ENCODE results near the gene RIPPLY3.

GRCh38 chr21:37036177-37036576 is 29.7 kb downstream of the RIPPLY3 start:
- TF ChIP-seq, protein P1, sequence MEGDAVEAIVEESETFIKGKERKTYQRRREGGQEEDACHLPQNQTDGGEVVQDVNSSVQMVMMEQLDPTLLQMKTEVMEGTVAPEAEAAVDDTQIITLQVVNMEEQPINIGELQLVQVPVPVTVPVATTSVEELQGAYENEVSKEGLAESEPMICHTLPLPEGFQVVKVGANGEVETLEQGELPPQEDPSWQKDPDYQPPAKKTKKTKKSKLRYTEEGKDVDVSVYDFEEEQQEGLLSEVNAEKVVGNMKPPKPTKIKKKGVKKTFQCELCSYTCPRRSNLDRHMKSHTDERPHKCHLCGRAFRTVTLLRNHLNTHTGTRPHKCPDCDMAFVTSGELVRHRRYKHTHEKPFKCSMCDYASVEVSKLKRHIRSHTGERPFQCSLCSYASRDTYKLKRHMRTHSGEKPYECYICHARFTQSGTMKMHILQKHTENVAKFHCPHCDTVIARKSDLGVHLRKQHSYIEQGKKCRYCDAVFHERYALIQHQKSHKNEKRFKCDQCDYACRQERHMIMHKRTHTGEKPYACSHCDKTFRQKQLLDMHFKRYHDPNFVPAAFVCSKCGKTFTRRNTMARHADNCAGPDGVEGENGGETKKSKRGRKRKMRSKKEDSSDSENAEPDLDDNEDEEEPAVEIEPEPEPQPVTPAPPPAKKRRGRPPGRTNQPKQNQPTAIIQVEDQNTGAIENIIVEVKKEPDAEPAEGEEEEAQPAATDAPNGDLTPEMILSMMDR (IDR thresholded peaks at IDR 0.05; ENCODE audit: extremely low read depth in 1 of 2, insufficient read depth in 1 of 2, low read depth in 1 of 2, low read length in 2 of 2) = no peak
- TF ChIP-seq EZH2 (IDR thresholded peaks at IDR 0.05; ENCODE audit: borderline replicate concordance, low read depth, low read length, severe bottlenecking) (no peak), POLR2AphosphoS5 (IDR thresholded peaks at IDR 0.05; ENCODE audit: insufficient read depth, low read depth, low read length) (no peak), MAX (IDR thresholded peaks at IDR 0.05; ENCODE audit: insufficient read depth, insufficient read length) (no peak), FOS (IDR thresholded peaks at IDR 0.05; ENCODE audit: borderline replicate concordance, insufficient read depth, low read length) (no peak), POLR2A (IDR thresholded peaks at IDR 0.05; ENCODE audit: low read depth, low read length) (no peak), GATA2 (IDR thresholded peaks at IDR 0.05; ENCODE audit: insufficient read depth, insufficient read length, low read depth, low read length) (no peak), MYC (IDR thresholded peaks at IDR 0.05; ENCODE audit: low read depth, low read length) (no peak)
